Measurements from ENCODE around the gene GPC3.

Gene GPC3

GRCh38 chrX:133884430-133885394 is 100.7 kb downstream of the GPC3 start:
- no peaks in the 10 kb centered on the region for H3K36me3 Mint-ChIP-seq (ENCODE audit: low read depth)
- H3K27me3 Mint-ChIP-seq (ENCODE audit: low read depth) = no peaks in the 10 kb centered on the region
- no peaks in the 10 kb centered on the region for H3K9me3 Mint-ChIP-seq
- no peaks in the 10 kb centered on the region for H3K4me1 Mint-ChIP-seq (ENCODE audit: low read depth)
- H3K4me3 Mint-ChIP-seq = no peak overlapping the region
- H3K27ac Mint-ChIP-seq = no peak overlapping the region

DNA sequence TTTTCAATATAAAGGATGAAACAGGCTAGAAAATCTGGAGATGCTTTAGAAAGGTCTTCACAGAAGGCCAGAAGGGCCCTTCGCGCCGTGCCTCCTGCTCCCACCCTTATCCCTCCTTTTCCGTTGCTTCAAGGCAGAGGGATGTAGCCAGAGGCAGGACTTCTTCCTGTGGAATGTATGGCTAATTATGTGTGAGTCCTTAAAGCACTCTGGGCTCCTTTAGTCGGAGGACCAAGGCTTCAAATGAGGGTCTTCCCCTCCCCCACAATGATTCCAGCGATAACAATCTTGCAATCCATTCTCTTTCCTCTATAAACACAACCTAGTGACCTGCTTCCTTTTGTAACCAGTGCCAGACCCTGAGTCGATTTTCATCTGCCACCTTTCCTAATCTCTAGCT is 103.5 kb downstream of the GPC3 start:
- no peaks in the 10 kb centered on the region for H3K4me1 Mint-ChIP-seq (ENCODE audit: low read depth)
- no peaks in the 10 kb centered on the region for H3K9me3 Mint-ChIP-seq
- H3K27ac Mint-ChIP-seq = no peak overlapping the region
- no peaks in the 10 kb centered on the region for H3K27me3 Mint-ChIP-seq (ENCODE audit: low read depth)
- H3K36me3 Mint-ChIP-seq (ENCODE audit: low read depth) = no peaks in the 10 kb centered on the region
- no peak overlapping the region for H3K4me3 Mint-ChIP-seq

GRCh38 chrX:133881007-133881406 is 104.4 kb downstream of the GPC3 start:
- Mint-ChIP-seq H3K4me3 (no peak overlapping the region), H3K9me3 (no peaks in the 10 kb centered on the region), H3K36me3 (ENCODE audit: low read depth) (no peaks in the 10 kb centered on the region), H3K4me1 (ENCODE audit: low read depth) (no peaks in the 10 kb centered on the region), H3K27me3 (ENCODE audit: low read depth) (no peaks in the 10 kb centered on the region), H3K27ac (no peak overlapping the region)

- Mint-ChIP-seq H3K4me3 (no peak overlapping the region), H3K36me3 (ENCODE audit: low read depth) (no peaks in the 10 kb centered on the region), H3K4me1 (ENCODE audit: low read depth) (no peaks in the 10 kb centered on the region), H3K27ac (no peak overlapping the region), H3K9me3 (no peaks in the 10 kb centered on the region), H3K27me3 (ENCODE audit: low read depth) (no peaks in the 10 kb centered on the region)
Measured at GRCh38 chrX:133880032-133880443, 105.4 kb downstream of the GPC3 start.

- H3K36me3 Mint-ChIP-seq (ENCODE audit: low read depth) = no peaks in the 10 kb centered on the region
- H3K4me3 Mint-ChIP-seq = no peak overlapping the region
- H3K27ac Mint-ChIP-seq = no peak overlapping the region
- H3K4me1 Mint-ChIP-seq (ENCODE audit: low read depth) = no peaks in the 10 kb centered on the region
- H3K27me3 Mint-ChIP-seq (ENCODE audit: low read depth) = no peaks in the 10 kb centered on the region
- no peaks in the 10 kb centered on the region for H3K9me3 Mint-ChIP-seq
Measured at GRCh38 chrX:133878710-133879109, 106.7 kb downstream of the GPC3 start.

DNA sequence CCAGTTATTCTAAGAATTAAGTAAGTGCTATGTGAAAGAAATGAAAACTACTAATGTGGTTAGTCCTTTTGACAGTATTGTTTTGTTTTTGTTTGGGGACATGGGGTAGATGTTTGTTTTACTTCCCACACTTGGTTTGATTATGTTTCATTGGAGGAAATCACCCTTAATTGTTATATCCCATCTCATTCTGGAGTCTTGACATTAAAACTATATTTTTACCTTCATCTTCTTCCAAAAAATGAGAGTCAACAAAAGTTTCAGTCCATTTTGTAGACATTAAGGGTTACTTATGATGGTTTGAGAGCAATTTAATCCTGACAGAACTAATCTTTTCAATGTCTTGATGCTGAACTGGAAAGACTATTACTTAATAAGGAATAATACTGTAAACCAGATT is 108.7 kb downstream of the GPC3 start:
- no peaks in the 10 kb centered on the region for H3K36me3 Mint-ChIP-seq (ENCODE audit: low read depth)
- H3K4me1 Mint-ChIP-seq (ENCODE audit: low read depth) = no peaks in the 10 kb centered on the region
- no peaks in the 10 kb centered on the region for H3K9me3 Mint-ChIP-seq
- H3K4me3 Mint-ChIP-seq = no peak overlapping the region
- H3K27ac Mint-ChIP-seq = no peak overlapping the region
- H3K27me3 Mint-ChIP-seq (ENCODE audit: low read depth) = no peaks in the 10 kb centered on the region

DNA sequence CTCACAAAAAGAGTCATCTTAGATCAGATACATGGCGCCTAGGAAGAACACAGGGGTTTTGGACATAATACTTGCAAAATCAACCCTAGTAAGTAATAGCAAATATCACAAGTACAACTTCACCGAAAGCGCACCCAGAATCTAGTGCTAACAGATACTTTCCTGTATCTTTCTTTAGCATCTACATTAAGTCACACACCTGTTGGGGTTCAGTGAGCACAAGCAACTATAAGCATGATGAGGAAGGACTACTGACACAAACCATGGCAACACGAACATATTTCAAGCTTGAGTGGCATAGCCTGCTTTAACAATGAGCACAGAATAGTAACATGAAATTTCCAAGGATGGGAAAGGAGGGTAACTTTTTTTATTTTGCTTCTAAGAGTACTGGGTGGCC is 116.1 kb downstream of the GPC3 start:
- H3K4me1 Mint-ChIP-seq (ENCODE audit: low read depth) = no peaks in the 10 kb centered on the region
- no peak overlapping the region for H3K4me3 Mint-ChIP-seq
- H3K36me3 Mint-ChIP-seq (ENCODE audit: low read depth) = no peaks in the 10 kb centered on the region
- no peaks in the 10 kb centered on the region for H3K9me3 Mint-ChIP-seq
- no peak overlapping the region for H3K27ac Mint-ChIP-seq
- no peaks in the 10 kb centered on the region for H3K27me3 Mint-ChIP-seq (ENCODE audit: low read depth)

DNA sequence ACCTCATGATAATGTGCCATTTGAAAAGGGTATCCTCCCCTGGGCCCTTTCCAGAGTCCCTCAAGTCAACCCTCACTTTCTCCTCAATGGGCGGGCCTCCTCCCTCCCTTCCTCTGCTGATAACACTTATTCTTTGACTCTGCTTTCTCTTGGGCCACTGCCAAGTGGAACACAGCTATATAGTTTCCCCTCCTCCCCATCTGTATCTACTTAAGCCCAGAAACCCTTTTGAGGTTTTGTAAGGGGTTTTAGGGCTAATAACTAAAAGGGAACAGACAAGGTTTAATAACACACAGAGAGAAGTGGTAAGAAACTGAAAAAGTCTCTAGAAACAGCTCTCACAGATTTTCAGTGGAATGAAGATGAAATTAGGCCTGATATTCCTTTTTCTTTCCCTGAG is 116.7 kb downstream of the GPC3 start:
- Mint-ChIP-seq H3K4me3 (no peak overlapping the region), H3K4me1 (ENCODE audit: low read depth) (no peaks in the 10 kb centered on the region), H3K36me3 (ENCODE audit: low read depth) (no peaks in the 10 kb centered on the region), H3K27me3 (ENCODE audit: low read depth) (no peaks in the 10 kb centered on the region), H3K9me3 (no peaks in the 10 kb centered on the region), H3K27ac (no peak overlapping the region)

DNA sequence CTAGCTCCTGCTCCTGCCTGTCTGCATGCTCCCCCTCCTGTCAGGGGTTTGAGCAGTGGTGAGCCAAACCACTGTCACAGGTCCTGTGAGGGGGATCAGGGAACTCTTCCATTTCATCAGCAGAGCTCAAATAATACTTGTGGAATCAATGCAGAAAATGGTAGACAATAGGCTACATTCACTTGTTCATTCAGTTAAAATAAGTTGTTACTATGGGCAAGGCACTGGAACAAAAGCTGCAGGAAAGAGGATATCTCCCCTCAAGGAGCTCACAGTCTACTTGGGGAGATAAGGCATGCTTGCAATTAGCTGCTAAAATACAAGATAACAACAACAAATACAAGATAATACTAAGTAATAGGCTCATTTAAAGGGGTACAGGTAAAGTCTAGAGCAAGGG is 117.1 kb downstream of the GPC3 start:
- no peaks in the 10 kb centered on the region for H3K27me3 Mint-ChIP-seq (ENCODE audit: low read depth)
- no peaks in the 10 kb centered on the region for H3K36me3 Mint-ChIP-seq (ENCODE audit: low read depth)
- no peaks in the 10 kb centered on the region for H3K9me3 Mint-ChIP-seq
- no peaks in the 10 kb centered on the region for H3K4me1 Mint-ChIP-seq (ENCODE audit: low read depth)
- H3K27ac Mint-ChIP-seq = no peak overlapping the region
- no peak overlapping the region for H3K4me3 Mint-ChIP-seq

- Mint-ChIP-seq H3K9me3 (no peaks in the 10 kb centered on the region), H3K4me1 (ENCODE audit: low read depth) (no peaks in the 10 kb centered on the region), H3K4me3 (no peak overlapping the region), H3K27ac (no peak overlapping the region), H3K36me3 (ENCODE audit: low read depth) (no peaks in the 10 kb centered on the region), H3K27me3 (ENCODE audit: low read depth) (no peaks in the 10 kb centered on the region)
Measured at GRCh38 chrX:133865761-133866471, 119.5 kb downstream of the GPC3 start.

DNA sequence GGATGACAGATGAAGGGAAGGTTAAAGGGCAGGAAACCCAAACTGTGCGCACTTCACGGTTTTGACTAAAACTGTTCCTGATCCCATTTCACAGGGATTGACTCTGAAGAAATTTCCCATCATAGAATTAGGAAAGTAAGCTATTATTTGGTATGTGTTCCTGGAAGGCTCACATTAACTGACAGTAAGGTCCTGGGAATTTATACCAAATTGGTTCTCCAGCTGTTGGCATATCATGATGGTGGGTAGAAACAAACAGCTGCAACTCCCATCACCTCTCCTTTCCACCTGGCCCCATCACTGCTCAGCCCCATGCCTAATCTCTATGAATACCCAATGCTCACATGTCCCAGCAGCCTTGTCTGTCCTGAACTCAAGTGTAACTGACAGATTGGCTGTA is 121.2 kb downstream of the GPC3 start:
- no peaks in the 10 kb centered on the region for H3K27me3 Mint-ChIP-seq (ENCODE audit: low read depth)
- no peaks in the 10 kb centered on the region for H3K9me3 Mint-ChIP-seq
- no peaks in the 10 kb centered on the region for H3K36me3 Mint-ChIP-seq (ENCODE audit: low read depth)
- H3K27ac Mint-ChIP-seq = no peak overlapping the region
- no peaks in the 10 kb centered on the region for H3K4me1 Mint-ChIP-seq (ENCODE audit: low read depth)
- no peak overlapping the region for H3K4me3 Mint-ChIP-seq

GRCh38 chrX:133859860-133860259 is 125.5 kb downstream of the GPC3 start:
- no peak overlapping the region for H3K4me3 Mint-ChIP-seq
- no peaks in the 10 kb centered on the region for H3K36me3 Mint-ChIP-seq (ENCODE audit: low read depth)
- no peak overlapping the region for H3K27ac Mint-ChIP-seq
- H3K4me1 Mint-ChIP-seq (ENCODE audit: low read depth) = no peaks in the 10 kb centered on the region
- H3K27me3 Mint-ChIP-seq (ENCODE audit: low read depth) = no peaks in the 10 kb centered on the region
- H3K9me3 Mint-ChIP-seq = no peaks in the 10 kb centered on the region

- Mint-ChIP-seq H3K4me3 (no peak overlapping the region), H3K9me3 (no peaks in the 10 kb centered on the region), H3K36me3 (ENCODE audit: low read depth) (no peaks in the 10 kb centered on the region), H3K4me1 (ENCODE audit: low read depth) (no peaks in the 10 kb centered on the region), H3K27me3 (ENCODE audit: low read depth) (no peaks in the 10 kb centered on the region), H3K27ac (no peak overlapping the region)
Measured at GRCh38 chrX:133859336-133859735, 126.1 kb downstream of the GPC3 start.

GRCh38 chrX:133857640-133858269 is 127.6 kb downstream of the GPC3 start:
- Mint-ChIP-seq H3K4me1 (ENCODE audit: low read depth) (no peaks in the 10 kb centered on the region), H3K36me3 (ENCODE audit: low read depth) (no peaks in the 10 kb centered on the region), H3K27ac (no peak overlapping the region)

GRCh38 chrX:133856819-133857218 is 128.6 kb downstream of the GPC3 start:
- no peaks in the 10 kb centered on the region for H3K4me1 Mint-ChIP-seq (ENCODE audit: low read depth)
- H3K9me3 Mint-ChIP-seq = no peaks in the 10 kb centered on the region
- no peaks in the 10 kb centered on the region for H3K36me3 Mint-ChIP-seq (ENCODE audit: low read depth)
- no peak overlapping the region for H3K27ac Mint-ChIP-seq
- no peak overlapping the region for H3K4me3 Mint-ChIP-seq
- no peaks in the 10 kb centered on the region for H3K27me3 Mint-ChIP-seq (ENCODE audit: low read depth)

More at GRCh38 chrX:133857640-133858269, 127.6 kb downstream of the GPC3 start:
- H3K4me3 Mint-ChIP-seq = no peak overlapping the region
- H3K27me3 Mint-ChIP-seq (ENCODE audit: low read depth) = no peaks in the 10 kb centered on the region
- no peaks in the 10 kb centered on the region for H3K9me3 Mint-ChIP-seq

All from T-helper 1 cell treated with Interleukin-12 subunit alpha and Interleukin-12 subunit beta and Interleukin-4 antibody, amounts not matched to agents 30 μg/mL and 1 μg/mL, for 36 hours (primary cell).